NB4 (cell line): ENCODE data around the gene MYO18A.

Experiments
- DNase-seq: peaks from one replicate; pipeline ENCODE4 v3.0.0; 2010; ENCODE audit warnings: low read depth
- H3K4me3 ChIP-seq: one replicate; pipeline ENCODE4 v1.5.1; 2011; ENCODE audit warnings: mild to moderate bottlenecking, low read depth, low read length, moderate library complexity
- MAX ChIP-seq: IDR thresholded peaks from 2 replicates; pipeline ENCODE4 v1.6.1; 2011; ENCODE audit warnings: low read depth, low read length
- MYC ChIP-seq: IDR thresholded peaks from 2 replicates; pipeline ENCODE4 v1.6.1; 2011; ENCODE audit warnings: low read depth, low read length
- POLR2A ChIP-seq: IDR thresholded peaks from 2 replicates; pipeline ENCODE4 v1.6.1; 2011; ENCODE audit warnings: mild to moderate bottlenecking; ENCODE audit not compliant: insufficient read length; ENCODE audit errors: extremely low read depth
- TF ChIP-seq, protein P1 (sequence below): IDR thresholded peaks from one replicate; pipeline ENCODE4 v1.5.1; 2012; ENCODE audit warnings: low read depth, low read length

The MYO18A gene

GRCh38 chr17:29043539-29044145 lies 136.6 kb downstream of the MYO18A start:
- no peak for DNase-seq
- TF ChIP-seq, protein P1, sequence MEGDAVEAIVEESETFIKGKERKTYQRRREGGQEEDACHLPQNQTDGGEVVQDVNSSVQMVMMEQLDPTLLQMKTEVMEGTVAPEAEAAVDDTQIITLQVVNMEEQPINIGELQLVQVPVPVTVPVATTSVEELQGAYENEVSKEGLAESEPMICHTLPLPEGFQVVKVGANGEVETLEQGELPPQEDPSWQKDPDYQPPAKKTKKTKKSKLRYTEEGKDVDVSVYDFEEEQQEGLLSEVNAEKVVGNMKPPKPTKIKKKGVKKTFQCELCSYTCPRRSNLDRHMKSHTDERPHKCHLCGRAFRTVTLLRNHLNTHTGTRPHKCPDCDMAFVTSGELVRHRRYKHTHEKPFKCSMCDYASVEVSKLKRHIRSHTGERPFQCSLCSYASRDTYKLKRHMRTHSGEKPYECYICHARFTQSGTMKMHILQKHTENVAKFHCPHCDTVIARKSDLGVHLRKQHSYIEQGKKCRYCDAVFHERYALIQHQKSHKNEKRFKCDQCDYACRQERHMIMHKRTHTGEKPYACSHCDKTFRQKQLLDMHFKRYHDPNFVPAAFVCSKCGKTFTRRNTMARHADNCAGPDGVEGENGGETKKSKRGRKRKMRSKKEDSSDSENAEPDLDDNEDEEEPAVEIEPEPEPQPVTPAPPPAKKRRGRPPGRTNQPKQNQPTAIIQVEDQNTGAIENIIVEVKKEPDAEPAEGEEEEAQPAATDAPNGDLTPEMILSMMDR = no peak
- TF ChIP-seq MAX (no peak), POLR2A (no peak), MYC (no peak)
- H3K4me3 ChIP-seq = no peak overlapping the region

- TF ChIP-seq MAX = no peak
- TF ChIP-seq, protein P1 = no peak
- no peak for TF ChIP-seq MYC
- TF ChIP-seq POLR2A = no peak
- H3K4me3 ChIP-seq = no peak within 1 kb of the TSS
- peak; percentile 55 for DNase-seq
Observed at GRCh38 chr17:29042679-29043538, 137.3 kb downstream of the MYO18A start, which contains the start of gene PIPOX. Gene PIPOX, plus strand, starts transcription at chr17:29043141. Its CDS starts 85 bp downstream, at chr17:29043226.

GRCh38 chr17:29042026-29042678 lies 138.0 kb downstream of the MYO18A start:
- no peak overlapping the region for H3K4me3 ChIP-seq
- no peak for TF ChIP-seq MAX
- TF ChIP-seq POLR2A = no peak
- no peak for TF ChIP-seq MYC
- TF ChIP-seq, protein P1 = no peak
- DNase-seq = no peak

- TF ChIP-seq POLR2A (no peak), MYC (no peak), MAX (no peak)
- TF ChIP-seq, protein P1 = no peak
- no peak for DNase-seq
- H3K4me3 ChIP-seq = no peak overlapping the region
Observed at GRCh38 chr17:29041571-29041970, 138.6 kb downstream of the MYO18A start.

DNA sequence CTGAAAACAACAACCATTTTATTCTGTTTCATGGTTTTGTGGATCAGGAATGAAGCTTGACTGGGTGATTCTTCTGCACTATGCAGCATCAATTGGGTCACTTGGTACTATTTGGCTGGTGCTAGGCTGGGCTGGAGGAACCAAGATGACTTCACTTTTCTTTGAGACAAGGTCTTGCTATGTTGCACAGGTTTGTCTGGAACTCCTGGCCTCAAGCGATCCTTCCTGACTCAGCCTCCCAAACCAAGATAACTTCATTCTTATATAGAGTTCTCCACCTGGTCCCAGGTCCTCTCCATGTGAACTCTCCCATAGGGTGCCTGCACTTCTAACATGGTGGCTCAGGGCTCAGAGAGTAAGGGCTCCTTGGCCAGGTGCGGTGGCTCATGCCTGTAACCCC lies 139.1 kb downstream of the MYO18A start:
- TF ChIP-seq MYC (no peak), POLR2A (no peak), MAX (no peak)
- TF ChIP-seq, protein P1 = no peak
- DNase-seq = no peak
- no peak overlapping the region for H3K4me3 ChIP-seq
